Caco-2 (cell line): ENCODE measurements around the gene FNDC3B. TPM values are rescaled to one million over a fixed set of nuclear protein-coding genes. Genes with fewer than 3 reads are reported as not detected.
"Not testable (repeated sequence)": the region's sequence is repeated elsewhere in the genome, so short reads cannot be mapped to it uniquely, and the experiment has no call there.

Experiments
- BruUV-seq: library from RNA; stranded (reverse); fragments of 400-500 nt; replicated peaks from 2 replicates; lab custom pipeline; 2021; lab: Mats Ljungman, UMichigan
- CTCF ChIA-PET: fragments of 300-600 bp; sonication (Branson Sonifier 250); formaldehyde crosslinking; loops from one replicate; lab custom pipeline; 2022; ENCODE audit warnings: antibody characterized with exemption; lab: Charles Lee
- POLR2A ChIA-PET: fragments of 300-600 bp; sonication (Branson Sonifier 250); formaldehyde crosslinking; loops from one replicate; lab custom pipeline; 2022; ENCODE audit warnings: antibody characterized with exemption; lab: Charles Lee
- DNase-seq, 2 experiments: peaks; one replicate each; pipeline versions ENCODE4 v3.0.0 to v3.0.0-alpha.2; 2020 to 2022
- H3K27me3 ChIP-seq: replicated peaks from 2 replicates; pipeline ENCODE4 v1.6.0; 2011; ENCODE audit warnings: low read length; ENCODE audit not compliant: control insufficient read depth, insufficient read depth
- H3K36me3 ChIP-seq: 2 replicates; pipeline ENCODE4 v1.5.1; 2011; ENCODE audit warnings: low read length; ENCODE audit not compliant: control insufficient read depth, insufficient read depth
- H3K4me1 ChIP-seq: fragments of 250-450 bp; sonication (Bioruptor Pico); 2 replicates; pipeline ENCODE4 v1.5.1; 2020; ENCODE audit warnings: mild to moderate bottlenecking
- H3K4me3 ChIP-seq: 2 replicates; pipeline ENCODE4 v1.5.1; 2011; ENCODE audit warnings: low read depth, mild to moderate bottlenecking, control low read depth, low read length
- H3K9me3 ChIP-seq: fragments of 250-450 bp; sonication (Bioruptor Pico); 2 replicates; pipeline ENCODE4 v1.5.1; 2020; ENCODE audit warnings: mild to moderate bottlenecking, moderate library complexity
- H3K27ac Mint-ChIP-seq: one replicate; pipeline ENCODE4 v1.8.0; 2022; ENCODE audit warnings: mixed read lengths; ENCODE audit not compliant: unreplicated experiment
- H3K27me3 Mint-ChIP-seq: one replicate; pipeline ENCODE4 v1.8.0; 2022; ENCODE audit warnings: mixed read lengths; ENCODE audit not compliant: insufficient read depth, unreplicated experiment
- H3K36me3 Mint-ChIP-seq: one replicate; pipeline ENCODE4 v1.8.0; 2022; ENCODE audit warnings: mild to moderate bottlenecking, mixed read lengths; ENCODE audit not compliant: insufficient read depth, unreplicated experiment
- H3K4me1 Mint-ChIP-seq: one replicate; pipeline ENCODE4 v1.8.0; 2022; ENCODE audit warnings: low read depth, mixed read lengths; ENCODE audit not compliant: unreplicated experiment
- H3K4me3 Mint-ChIP-seq: one replicate; pipeline ENCODE4 v1.8.0; 2022; ENCODE audit warnings: mild to moderate bottlenecking, moderate library complexity, mixed read lengths; ENCODE audit not compliant: unreplicated experiment
- H3K9me3 Mint-ChIP-seq: one replicate; pipeline ENCODE4 v1.8.0; 2022; ENCODE audit warnings: mixed read lengths; ENCODE audit not compliant: unreplicated experiment
- CTCF ChIP-seq, 2 experiments: fragments of 200-600 bp in 1 of 2; IDR thresholded peaks; 1 replicate in 1 of 2; 2 replicates in 1 of 2; pipeline versions ENCODE4 v1.5.1 to v1.8.0; 2011 to 2022; ENCODE audit warnings: antibody characterized with exemption in 1 of 2, control low read depth in 1 of 2, inconsistent platforms in 1 of 2, low read depth in 1 of 2, low read length in 1 of 2, mild to moderate bottlenecking in 1 of 2, moderate library complexity in 1 of 2; ENCODE audit not compliant: insufficient read depth in 1 of 2, severe bottlenecking in 1 of 2, unreplicated experiment in 1 of 2
- intact Hi-C: fragments of 100-400 bp; cut with micrococcal nuclease; formaldehyde crosslinking; loops from one replicate; pipeline ENCODE4 v1.10.0; 2022; ENCODE audit not compliant: unreplicated experiment
- total RNA-seq: library from RNA; stranded (reverse); gene quantifications from 2 replicates; pipeline ENCODE4 v1.2.3, GENCODE V29; 2022

FNDC3B gene
- total RNA-seq, 1 experiment from 2014 or later: 59.8 TPM

GRCh38 chr3:172040981-172041963 is 1.9 kb downstream of the FNDC3B start:
- ChIA-PET CTCF (interaction anchor here (0.6 kb wide), 1 partner anchor 35 kb away, joined by 3 read pairs; no protein-coding TSS in a partner anchor), POLR2A (interaction anchor here (0.6 kb wide), 1 partner anchor 136 kb away, joined by 5 read pairs; no protein-coding TSS in a partner anchor)
- Mint-ChIP-seq H3K4me1 (peaks cover 14% of the 10 kb centered on the region), H3K27ac (peak overlapping the region; percentile 76), H3K36me3 (peaks cover 17% of the 10 kb centered on the region), H3K4me3 (peak overlapping the region; percentile 95), H3K9me3 (no peaks in the 10 kb centered on the region), H3K27me3 (no peaks in the 10 kb centered on the region)
- peaks cover 23% of the 10 kb centered on the region; the same call in 1 of the 2 replicates for H3K4me1 ChIP-seq
- no peaks in the 10 kb centered on the region for H3K27me3 ChIP-seq
- TF ChIP-seq CTCF (IDR thresholded peaks at IDR 0.05; ENCODE audit: insufficient read depth in 1 of 2, low read depth in 1 of 2, low read length in 1 of 2, severe bottlenecking in 1 of 2, unreplicated experiment in 1 of 2): no peak
- no peaks in the 10 kb centered on the region for H3K36me3 ChIP-seq
- DNase-seq: no peak
- intact Hi-C loops: loop anchor here (2.0 to 5.0 kb wide), 2 partner anchors 26 to 76 kb away; no protein-coding TSS in a partner anchor
- H3K4me3 ChIP-seq: peak overlapping the region; percentile 74
- H3K9me3 ChIP-seq: no peaks in the 10 kb centered on the region
- TSS peak; percentile 45 for BruUV-seq

- intact Hi-C loops: loop anchor here (5.0 kb wide), 1 partner anchor 75 kb away; no protein-coding TSS in a partner anchor
- Histone ChIP-seq H3K27me3 (no peaks in the 10 kb centered on the region), H3K9me3 (no peaks in the 10 kb centered on the region), H3K36me3 (no peaks in the 10 kb centered on the region), H3K4me1 (peaks cover 23% of the 10 kb centered on the region; the same call in 1 of the 2 replicates), H3K4me3 (no peak overlapping the region)
- ChIA-PET CTCF (interaction anchor here (0.7 kb wide), 1 partner anchor 65 kb away, joined by 3 read pairs; no protein-coding TSS in a partner anchor), POLR2A (no interaction called here)
- H3K27me3 Mint-ChIP-seq: no peaks in the 10 kb centered on the region
- peaks cover 17% of the 10 kb centered on the region for H3K36me3 Mint-ChIP-seq
- H3K9me3 Mint-ChIP-seq: no peaks in the 10 kb centered on the region
- peaks cover 14% of the 10 kb centered on the region for H3K4me1 Mint-ChIP-seq
- BruUV-seq: no TSS peak
- DNase-seq: no peak
- H3K4me3 Mint-ChIP-seq: no peak overlapping the region
- no peak overlapping the region for H3K27ac Mint-ChIP-seq
- TF ChIP-seq CTCF (IDR thresholded peaks at IDR 0.05; ENCODE audit: insufficient read depth in 1 of 2, low read depth in 1 of 2, low read length in 1 of 2, severe bottlenecking in 1 of 2, unreplicated experiment in 1 of 2): no peak
Observed at GRCh38 chr3:172042136-172042662, 2.8 kb downstream of the FNDC3B start.

- BruUV-seq, H3K4me3 ChIP-seq: not testable (repeated sequence)
Observed at GRCh38 chr3:172042663-172043179, 3.3 kb downstream of the FNDC3B start.

More at GRCh38 chr3:172042663-172043179, 3.3 kb downstream of the FNDC3B start:
- H3K27me3 ChIP-seq, DNase-seq, H3K4me3 Mint-ChIP-seq, H3K27me3 Mint-ChIP-seq, H3K9me3 Mint-ChIP-seq, H3K27ac Mint-ChIP-seq, H3K36me3 ChIP-seq, POLR2A ChIA-PET, H3K9me3 ChIP-seq: not testable (repeated sequence)
- intact Hi-C loops: loop anchor here (5.0 kb wide), 1 partner anchor 75 kb away; no protein-coding TSS in a partner anchor
- Mint-ChIP-seq H3K4me1 (peaks cover 11% of the 10 kb centered on the region), H3K36me3 (peaks cover 17% of the 10 kb centered on the region)
- CTCF ChIA-PET: interaction anchor here (0.7 kb wide), 1 partner anchor 65 kb away, joined by 3 read pairs; no protein-coding TSS in a partner anchor
- peaks cover 23% of the 10 kb centered on the region; the same call in 1 of the 2 replicates for H3K4me1 ChIP-seq
